CD8-positive, alpha-beta memory T cell (primary cell): Measurements from ENCODE around the gene CNTN5. TPM values are rescaled to one million over a fixed set of nuclear protein-coding genes. Genes with fewer than 3 reads are reported as not detected.

Experiments used
- CTCF ChIA-PET: fragments of 350-600 bp; sonication (Branson Sonifier 250); formaldehyde crosslinking; loops from one replicate; lab custom pipeline; 2021; ENCODE audit warnings: antibody characterized with exemption; lab: Charles Lee
- POLR2A ChIA-PET: fragments of 350-600 bp; sonication (Branson Sonifier 250); formaldehyde crosslinking; loops from one replicate; lab custom pipeline; 2021; ENCODE audit warnings: antibody characterized with exemption; lab: Charles Lee
- DNase-seq, 5 donors: peaks; one replicate each; pipeline versions ENCODE4 v3.0.0 to v3.0.0-alpha.2; 2020 to 2022; ENCODE audit warnings: mixed read lengths in 1 of 5
- H3K27ac ChIP-seq: one replicate; pipeline ENCODE4 v1.7.0; 2013; ENCODE audit warnings: low read depth, mild to moderate bottlenecking, low read length, moderate library complexity
- H3K27me3 ChIP-seq: 2 replicates; pipeline ENCODE4 v1.7.0; 2013; ENCODE audit warnings: low read length, mild to moderate bottlenecking; ENCODE audit not compliant: insufficient read depth, poor library complexity, severe bottlenecking
- H3K36me3 ChIP-seq: 2 replicates; pipeline ENCODE4 v1.7.0; 2013; ENCODE audit warnings: mild to moderate bottlenecking, low read length, moderate library complexity; ENCODE audit not compliant: insufficient read depth
- H3K4me1 ChIP-seq: 2 replicates; pipeline ENCODE4 v1.7.0; 2013; ENCODE audit warnings: mild to moderate bottlenecking, low read length, moderate library complexity; ENCODE audit not compliant: insufficient read depth
- H3K4me3 ChIP-seq: 2 replicates; pipeline ENCODE4 v1.7.0; 2013; ENCODE audit warnings: mild to moderate bottlenecking, low read length
- H3K9me3 ChIP-seq: 2 replicates; pipeline ENCODE4 v1.7.0; 2013; ENCODE audit warnings: mild to moderate bottlenecking, low read length
- H3K27ac Mint-ChIP-seq, 8 donors: one replicate each; pipeline ENCODE4 v1.8.0; 2020 to 2021; ENCODE audit warnings: mixed read lengths in 8 of 8, mild to moderate bottlenecking in 6 of 8, inconsistent platforms in 3 of 8, moderate library complexity in 3 of 8
- H3K27me3 Mint-ChIP-seq, 2 donors: one replicate each; pipeline ENCODE4 v1.8.0; 2020 to 2021; ENCODE audit warnings: mixed read lengths in 2 of 2, mild to moderate bottlenecking in 1 of 2, moderate library complexity in 1 of 2
- H3K36me3 Mint-ChIP-seq, 3 donors: one replicate each; pipeline ENCODE4 v1.8.0; 2020 to 2021; ENCODE audit warnings: mixed read lengths in 3 of 3, inconsistent platforms in 1 of 3, mild to moderate bottlenecking in 1 of 3
- H3K4me1 Mint-ChIP-seq, 3 donors: one replicate each; pipeline ENCODE4 v1.8.0; 2020 to 2021; ENCODE audit warnings: mixed read lengths in 3 of 3, inconsistent platforms in 1 of 3, mild to moderate bottlenecking in 1 of 3
- H3K4me3 Mint-ChIP-seq, 7 donors: one replicate each; pipeline ENCODE4 v1.8.0; 2020 to 2021; ENCODE audit warnings: mixed read lengths in 7 of 7, mild to moderate bottlenecking in 6 of 7, moderate library complexity in 4 of 7, inconsistent platforms in 2 of 7
- H3K9me3 Mint-ChIP-seq, 5 donors: one replicate each; pipeline ENCODE4 v1.8.0; 2020 to 2022; ENCODE audit warnings: mixed read lengths in 5 of 5, mild to moderate bottlenecking in 3 of 5, moderate library complexity in 2 of 5, inconsistent platforms in 1 of 5
- polyA plus RNA-seq: library from polyadenylated mRNA; unstranded; fragments of 300-500 nt; fragmentation: Illumina TruSeq; gene quantifications from one replicate; pipeline ENCODE4 v1.2.3, GENCODE V29; 2021
- total RNA-seq, 2 experiments: library from RNA; stranded (reverse); gene quantifications; one replicate each; pipeline ENCODE4 v1.2.3, GENCODE V29; 2021

Gene CNTN5
- total and polyA plus RNA-seq, 3 experiments from 2014 or later, result not detected

- no peaks in the 10 kb centered on the region for H3K27me3 ChIP-seq
- H3K4me1 Mint-ChIP-seq, result no peaks in the 10 kb centered on the region
- no peak overlapping the region for H3K4me3 Mint-ChIP-seq
Observed at GRCh38 chr11:100004541-100004940, 983.8 kb downstream of the CNTN5 start.

GRCh38 chr11:100008417-100008816 is 987.7 kb downstream of the CNTN5 start:
- H3K27me3 Mint-ChIP-seq, result no peaks in the 10 kb centered on the region
- no peak overlapping the region for H3K4me3 Mint-ChIP-seq
- no peak overlapping the region for H3K27ac Mint-ChIP-seq
- no peaks in the 10 kb centered on the region for H3K4me1 ChIP-seq
- no peak overlapping the region for H3K27ac ChIP-seq
- H3K27me3 ChIP-seq, result no peaks in the 10 kb centered on the region
- POLR2A ChIA-PET, result no interaction called here
- peaks cover 10 to 45% (median 15%) of the 10 kb centered on the region in 5 donors for H3K9me3 Mint-ChIP-seq
- no peaks in the 10 kb centered on the region for H3K36me3 Mint-ChIP-seq
- H3K36me3 ChIP-seq, result no peaks in the 10 kb centered on the region
- H3K4me3 ChIP-seq, result no peak overlapping the region
- CTCF ChIA-PET, result no interaction called here
- no peaks in the 10 kb centered on the region for H3K4me1 Mint-ChIP-seq
- H3K9me3 ChIP-seq, result no peaks in the 10 kb centered on the region
- no peak for DNase-seq

More at GRCh38 chr11:100004541-100004940, 983.8 kb downstream of the CNTN5 start:
- H3K36me3 Mint-ChIP-seq, result no peaks in the 10 kb centered on the region
- CTCF ChIA-PET, result no interaction called here
- peaks cover 9 to 40% (median 16%) of the 10 kb centered on the region in 5 donors for H3K9me3 Mint-ChIP-seq
- no peaks in the 10 kb centered on the region for H3K27me3 Mint-ChIP-seq
- POLR2A ChIA-PET, result no interaction called here
- Histone ChIP-seq H3K27ac (no peak overlapping the region), H3K4me1 (no peaks in the 10 kb centered on the region), H3K36me3 (no peaks in the 10 kb centered on the region), H3K4me3 (no peak overlapping the region), H3K9me3 (no peaks in the 10 kb centered on the region)
- no peak for DNase-seq
- H3K27ac Mint-ChIP-seq, result no peak overlapping the region

GRCh38 chr11:100009728-100010127 is 989.0 kb downstream of the CNTN5 start:
- POLR2A ChIA-PET, result no interaction called here
- H3K27me3 Mint-ChIP-seq, result no peaks in the 10 kb centered on the region
- H3K4me3 Mint-ChIP-seq, result no peak overlapping the region
- Histone ChIP-seq H3K4me3 (no peak overlapping the region), H3K36me3 (no peaks in the 10 kb centered on the region), H3K9me3 (no peaks in the 10 kb centered on the region), H3K27me3 (no peaks in the 10 kb centered on the region), H3K4me1 (no peaks in the 10 kb centered on the region), H3K27ac (no peak overlapping the region)
- no peak overlapping the region for H3K27ac Mint-ChIP-seq
- CTCF ChIA-PET, result no interaction called here
- H3K9me3 Mint-ChIP-seq, result peaks cover 11 to 43% (median 15%) of the 10 kb centered on the region in 5 donors
- DNase-seq, result no peak
- H3K4me1 Mint-ChIP-seq, result no peaks in the 10 kb centered on the region
- H3K36me3 Mint-ChIP-seq, result no peaks in the 10 kb centered on the region

- no peak overlapping the region for H3K27ac Mint-ChIP-seq
- ChIA-PET CTCF (no interaction called here), POLR2A (no interaction called here)
- H3K27me3 Mint-ChIP-seq, result no peaks in the 10 kb centered on the region
- no peaks in the 10 kb centered on the region for H3K4me1 Mint-ChIP-seq
- H3K27ac ChIP-seq, result no peak overlapping the region
- H3K27me3 ChIP-seq, result no peaks in the 10 kb centered on the region
- no peak overlapping the region for H3K4me3 ChIP-seq
- H3K9me3 Mint-ChIP-seq, result peaks cover 11 to 43% (median 15%) of the 10 kb centered on the region in 5 donors
- no peaks in the 10 kb centered on the region for H3K4me1 ChIP-seq
- H3K4me3 Mint-ChIP-seq, result no peak overlapping the region
- no peaks in the 10 kb centered on the region for H3K36me3 Mint-ChIP-seq
- no peaks in the 10 kb centered on the region for H3K36me3 ChIP-seq
- DNase-seq, result no peak
- H3K9me3 ChIP-seq, result no peaks in the 10 kb centered on the region
Observed at GRCh38 chr11:100010393-100010792, 989.6 kb downstream of the CNTN5 start.

GRCh38 chr11:100011697-100012096 is 990.9 kb downstream of the CNTN5 start:
- POLR2A ChIA-PET, result no interaction called here
- Histone ChIP-seq H3K4me1 (no peaks in the 10 kb centered on the region), H3K4me3 (no peak overlapping the region), H3K27me3 (no peaks in the 10 kb centered on the region), H3K9me3 (no peaks in the 10 kb centered on the region), H3K36me3 (no peaks in the 10 kb centered on the region), H3K27ac (no peak overlapping the region)
- Mint-ChIP-seq H3K36me3 (no peaks in the 10 kb centered on the region), H3K4me3 (no peak overlapping the region), H3K27ac (no peak overlapping the region), H3K4me1 (no peaks in the 10 kb centered on the region), H3K9me3 (peaks cover 8 to 40% (median 12%) of the 10 kb centered on the region in 5 donors), H3K27me3 (no peaks in the 10 kb centered on the region)
- CTCF ChIA-PET, result no interaction called here
- no peak for DNase-seq

GRCh38 chr11:100013011-100013410 is 992.3 kb downstream of the CNTN5 start:
- Mint-ChIP-seq H3K4me3 (no peak overlapping the region), H3K36me3 (no peaks in the 10 kb centered on the region), H3K27ac (no peak overlapping the region), H3K9me3 (peaks cover 5 to 32% (median 12%) of the 10 kb centered on the region in 5 donors), H3K4me1 (no peaks in the 10 kb centered on the region), H3K27me3 (no peaks in the 10 kb centered on the region)
- no peaks in the 10 kb centered on the region for H3K36me3 ChIP-seq
- no peaks in the 10 kb centered on the region for H3K9me3 ChIP-seq
- H3K4me1 ChIP-seq, result no peaks in the 10 kb centered on the region
- no peak for DNase-seq
- POLR2A ChIA-PET, result no interaction called here
- H3K27me3 ChIP-seq, result no peaks in the 10 kb centered on the region
- H3K27ac ChIP-seq, result no peak overlapping the region
- CTCF ChIA-PET, result no interaction called here
- no peak overlapping the region for H3K4me3 ChIP-seq

- H3K4me3 Mint-ChIP-seq, result no peak overlapping the region
- no peaks in the 10 kb centered on the region for H3K27me3 Mint-ChIP-seq
- no peak for DNase-seq
- H3K27me3 ChIP-seq, result no peaks in the 10 kb centered on the region
- H3K27ac Mint-ChIP-seq, result no peak overlapping the region
- no peaks in the 10 kb centered on the region for H3K9me3 ChIP-seq
- H3K4me3 ChIP-seq, result no peak overlapping the region
- H3K36me3 Mint-ChIP-seq, result peaks cover 0 to 2% (median 0%) of the 10 kb centered on the region in 3 donors
- no peak overlapping the region for H3K27ac ChIP-seq
- peaks cover 9 to 32% (median 19%) of the 10 kb centered on the region in 5 donors for H3K9me3 Mint-ChIP-seq
- CTCF ChIA-PET, result no interaction called here
- no peaks in the 10 kb centered on the region for H3K4me1 ChIP-seq
- POLR2A ChIA-PET, result no interaction called here
- no peaks in the 10 kb centered on the region for H3K36me3 ChIP-seq
- H3K4me1 Mint-ChIP-seq, result no peaks in the 10 kb centered on the region
Observed at GRCh38 chr11:100031973-100032372, 1011.2 kb downstream of the CNTN5 start.

GRCh38 chr11:100061006-100061405 is 1040.3 kb downstream of the CNTN5 start:
- H3K27ac ChIP-seq, result no peak overlapping the region
- ChIA-PET POLR2A (no interaction called here), CTCF (no interaction called here)

GRCh38 chr11:100066399-100066798 is 1045.7 kb downstream of the CNTN5 start:
- Mint-ChIP-seq H3K27ac (no peak overlapping the region), H3K4me3 (no peak overlapping the region), H3K9me3 (peaks cover 0 to 15% (median 7%) of the 10 kb centered on the region in 5 donors), H3K27me3 (no peaks in the 10 kb centered on the region), H3K4me1 (no peaks in the 10 kb centered on the region), H3K36me3 (no peaks in the 10 kb centered on the region)
- Histone ChIP-seq H3K27me3 (no peaks in the 10 kb centered on the region), H3K4me1 (no peaks in the 10 kb centered on the region), H3K27ac (no peak overlapping the region), H3K4me3 (no peak overlapping the region), H3K9me3 (no peaks in the 10 kb centered on the region), H3K36me3 (no peaks in the 10 kb centered on the region)
- POLR2A ChIA-PET, result no interaction called here
- DNase-seq, result no peak
- CTCF ChIA-PET, result no interaction called here

More at GRCh38 chr11:100061006-100061405, 1040.3 kb downstream of the CNTN5 start:
- H3K4me1 ChIP-seq, result no peaks in the 10 kb centered on the region
- no peak overlapping the region for H3K4me3 ChIP-seq
- no peaks in the 10 kb centered on the region for H3K36me3 Mint-ChIP-seq
- no peak overlapping the region for H3K27ac Mint-ChIP-seq
- no peaks in the 10 kb centered on the region for H3K27me3 Mint-ChIP-seq
- H3K4me1 Mint-ChIP-seq, result no peaks in the 10 kb centered on the region
- no peaks in the 10 kb centered on the region for H3K36me3 ChIP-seq
- H3K9me3 Mint-ChIP-seq, result peaks cover 0 to 27% (median 4%) of the 10 kb centered on the region in 5 donors
- H3K4me3 Mint-ChIP-seq, result no peak overlapping the region
- no peaks in the 10 kb centered on the region for H3K9me3 ChIP-seq
- no peak for DNase-seq
- no peaks in the 10 kb centered on the region for H3K27me3 ChIP-seq
